Limb (tissue), 2 donors: ENCODE results near the gene RSPH10B2.
"Not testable (repeated sequence)": the region's sequence is repeated elsewhere in the genome, so short reads cannot be mapped to it uniquely, and the experiment has no call there.

Experiments
- DNase-seq, 2 donors: peaks; one replicate each; pipeline ENCODE4 v3.0.0-alpha.2; 2016; ENCODE audit errors: extremely low spot score in 2 of 2

The RSPH10B2 gene

GRCh38 chr7:6842278-6842921 is 88.5 kb downstream of the RSPH10B2 start:
- DNase-seq, result not testable (repeated sequence)

GRCh38 chr7:6843092-6843491 is 89.2 kb downstream of the RSPH10B2 start:
- DNase-seq, result not testable (repeated sequence)

GRCh38 chr7:6843654-6844053 is 89.8 kb downstream of the RSPH10B2 start:
- not testable (repeated sequence) for DNase-seq

- DNase-seq, result not testable (repeated sequence)
Measured at GRCh38 chr7:6845971-6846449, 92.1 kb downstream of the RSPH10B2 start.

GRCh38 chr7:6847751-6848150 is 93.8 kb downstream of the RSPH10B2 start:
- not testable (repeated sequence) for DNase-seq
